Subcutaneous preadipocyte (primary cell): ENCODE data around the gene KIF6. TPM values are rescaled to one million over a fixed set of nuclear protein-coding genes. Genes with fewer than 3 reads are reported as not detected.

Experiments used
- small RNA-seq: library from RNA; depleted of rRNA; stranded (forward); fragments of <200 nt; gene quantifications from one replicate; pipeline ENCODE3, GENCODE V24; 2012
- total RNA-seq: library from RNA; depleted of rRNA; stranded (reverse); fragments of >200 nt; gene quantifications from 2 replicates; pipeline ENCODE4 v1.2.3, GENCODE V29; 2012

The KIF6 gene, protein sequence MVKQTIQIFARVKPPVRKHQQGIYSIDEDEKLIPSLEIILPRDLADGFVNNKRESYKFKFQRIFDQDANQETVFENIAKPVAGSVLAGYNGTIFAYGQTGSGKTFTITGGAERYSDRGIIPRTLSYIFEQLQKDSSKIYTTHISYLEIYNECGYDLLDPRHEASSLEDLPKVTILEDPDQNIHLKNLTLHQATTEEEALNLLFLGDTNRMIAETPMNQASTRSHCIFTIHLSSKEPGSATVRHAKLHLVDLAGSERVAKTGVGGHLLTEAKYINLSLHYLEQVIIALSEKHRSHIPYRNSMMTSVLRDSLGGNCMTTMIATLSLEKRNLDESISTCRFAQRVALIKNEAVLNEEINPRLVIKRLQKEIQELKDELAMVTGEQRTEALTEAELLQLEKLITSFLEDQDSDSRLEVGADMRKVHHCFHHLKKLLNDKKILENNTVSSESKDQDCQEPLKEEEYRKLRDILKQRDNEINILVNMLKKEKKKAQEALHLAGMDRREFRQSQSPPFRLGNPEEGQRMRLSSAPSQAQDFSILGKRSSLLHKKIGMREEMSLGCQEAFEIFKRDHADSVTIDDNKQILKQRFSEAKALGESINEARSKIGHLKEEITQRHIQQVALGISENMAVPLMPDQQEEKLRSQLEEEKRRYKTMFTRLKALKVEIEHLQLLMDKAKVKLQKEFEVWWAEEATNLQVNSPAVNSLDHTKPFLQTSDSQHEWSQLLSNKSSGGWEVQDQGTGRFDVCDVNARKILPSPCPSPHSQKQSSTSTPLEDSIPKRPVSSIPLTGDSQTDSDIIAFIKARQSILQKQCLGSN
- total RNA-seq, result 0.73 TPM in 1 of 2 replicates, not detected in the other

GRCh38 chr6:39724787-39725631, at the start of gene KIF6:
Gene KIF6 (minus strand): TSS chr6:39725408. CDS start chr6:39725310, 98 bp downstream.

GRCh38 chr6:39322306-39322850, 402.8 kb downstream of the KIF6 start, which contains the start of gene KCNK16:
Gene KCNK16 (minus strand): TSS chr6:39322702. CDS start chr6:39322540, 162 bp downstream.

DNA sequence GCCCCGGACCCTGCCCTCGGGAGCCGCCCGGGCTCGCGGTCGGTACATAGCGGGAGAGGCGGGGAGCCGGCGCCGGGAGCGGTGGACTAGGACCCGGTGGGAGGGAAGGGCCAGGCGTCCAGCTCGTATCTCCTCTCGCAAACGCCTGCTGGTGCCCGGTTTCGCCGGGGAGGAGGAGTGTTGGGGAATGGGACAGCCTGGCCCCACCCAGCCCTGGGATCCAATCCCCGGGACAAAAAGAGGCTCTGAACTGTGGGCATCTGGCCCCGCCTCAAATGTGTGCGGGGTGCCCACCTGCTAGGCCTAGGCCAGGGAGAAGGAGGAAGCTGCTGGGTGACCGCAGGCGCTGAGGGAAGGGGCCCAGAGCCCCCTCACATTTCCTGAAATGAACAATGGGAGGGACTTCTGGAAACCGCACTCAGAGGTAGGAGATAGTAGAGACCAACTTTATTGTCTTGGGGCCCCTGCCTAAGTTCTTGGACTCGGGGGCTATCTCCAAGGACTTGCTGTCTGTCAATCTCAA, 410.9 kb downstream of the KIF6 start, which contains the start of gene KCNK17:
Gene KCNK17, minus strand, starts transcription at position 147 of the 523 bp plus-strand sequence. Its CDS starts 99 bp downstream, at position 48.

Small RNA genes within 50 kb of the gene (small RNA-seq; reads per million reads assigned to genes)
- not detected for gene RNU1-54P

Other genes starting within 250 kb of the KIF6 start
- 0.59 and 1.1 TPM in 2 replicates for gene DAAM2, start 67.0 kb upstream of the KIF6 start, total RNA-seq
- gene MOCS1, start 209.1 kb upstream of the KIF6 start, total RNA-seq, result 11.8 and 12.5 TPM in 2 replicates